ENCODE measurements around the gene C8G.

The C8G gene

GRCh38 chr9:136910901-136911245, 34.2 kb upstream of the C8G start:
- in situ Hi-C loops (cut with HindIII; ENCODE audit: low sequenced_read_pairs), result no loop called here
- no peak for DNase-seq (ENCODE audit: low read depth)
- no peak for TF ChIP-seq CTCF (IDR thresholded peaks at IDR 0.05; ENCODE audit: low read depth, low read length, missing control alignments)
- no peak overlapping the region for H3K4me3 ChIP-seq (ENCODE audit: low read depth, low read length)

GRCh38 chr9:136913701-136914438, 31.2 kb upstream of the C8G start:
- DNase-seq (ENCODE audit: low read depth), result no peak
- TF ChIP-seq CTCF (IDR thresholded peaks at IDR 0.05; ENCODE audit: low read depth, low read length, missing control alignments), result no peak
- H3K4me3 ChIP-seq (ENCODE audit: low read depth, low read length), result no peak overlapping the region
- in situ Hi-C loops (cut with HindIII; ENCODE audit: low sequenced_read_pairs), result no loop called here

- no peak for TF ChIP-seq CTCF (IDR thresholded peaks at IDR 0.05; ENCODE audit: low read depth, low read length, missing control alignments)
- H3K4me3 ChIP-seq (ENCODE audit: low read depth, low read length), result no peak overlapping the region
- in situ Hi-C loops (cut with HindIII; ENCODE audit: low sequenced_read_pairs), result no loop called here
- no peak for DNase-seq (ENCODE audit: low read depth)
Measured at GRCh38 chr9:136915632-136916329, 29.3 kb upstream of the C8G start.

GRCh38 chr9:136916330-136917184, 28.5 kb upstream of the C8G start:
- no peak for DNase-seq (ENCODE audit: low read depth)
- H3K4me3 ChIP-seq (ENCODE audit: low read depth, low read length), result no peak overlapping the region
- in situ Hi-C loops (cut with HindIII; ENCODE audit: low sequenced_read_pairs), result no loop called here
- no peak for TF ChIP-seq CTCF (IDR thresholded peaks at IDR 0.05; ENCODE audit: low read depth, low read length, missing control alignments)

- DNase-seq (ENCODE audit: low read depth), result no peak
- in situ Hi-C loops (cut with HindIII; ENCODE audit: low sequenced_read_pairs), result no loop called here
- H3K4me3 ChIP-seq (ENCODE audit: low read depth, low read length), result no peak overlapping the region
- no peak for TF ChIP-seq CTCF (IDR thresholded peaks at IDR 0.05; ENCODE audit: low read depth, low read length, missing control alignments)
Measured at GRCh38 chr9:136917902-136918301, 27.1 kb upstream of the C8G start.

GRCh38 chr9:136920069-136920468, 25.0 kb upstream of the C8G start:
- no peak overlapping the region for H3K4me3 ChIP-seq (ENCODE audit: low read depth, low read length)
- in situ Hi-C loops (cut with HindIII; ENCODE audit: low sequenced_read_pairs), result no loop called here
- DNase-seq (ENCODE audit: low read depth), result no peak
- no peak for TF ChIP-seq CTCF (IDR thresholded peaks at IDR 0.05; ENCODE audit: low read depth, low read length, missing control alignments)
